ENCODE results near the gene SIRPB2. TPM values are rescaled to one million over a fixed set of nuclear protein-coding genes. Genes with fewer than 3 reads are reported as not detected.
A peak's percentile ranks its signal among the peaks of the same experiment; 100 is the strongest.
"Not testable (repeated sequence)": the region's sequence is repeated elsewhere in the genome, so short reads cannot be mapped to it uniquely, and the experiment has no call there.

SIRPB2 gene
- total RNA-seq, 1 donor from 2014 or later: 8.6 TPM

DNA sequence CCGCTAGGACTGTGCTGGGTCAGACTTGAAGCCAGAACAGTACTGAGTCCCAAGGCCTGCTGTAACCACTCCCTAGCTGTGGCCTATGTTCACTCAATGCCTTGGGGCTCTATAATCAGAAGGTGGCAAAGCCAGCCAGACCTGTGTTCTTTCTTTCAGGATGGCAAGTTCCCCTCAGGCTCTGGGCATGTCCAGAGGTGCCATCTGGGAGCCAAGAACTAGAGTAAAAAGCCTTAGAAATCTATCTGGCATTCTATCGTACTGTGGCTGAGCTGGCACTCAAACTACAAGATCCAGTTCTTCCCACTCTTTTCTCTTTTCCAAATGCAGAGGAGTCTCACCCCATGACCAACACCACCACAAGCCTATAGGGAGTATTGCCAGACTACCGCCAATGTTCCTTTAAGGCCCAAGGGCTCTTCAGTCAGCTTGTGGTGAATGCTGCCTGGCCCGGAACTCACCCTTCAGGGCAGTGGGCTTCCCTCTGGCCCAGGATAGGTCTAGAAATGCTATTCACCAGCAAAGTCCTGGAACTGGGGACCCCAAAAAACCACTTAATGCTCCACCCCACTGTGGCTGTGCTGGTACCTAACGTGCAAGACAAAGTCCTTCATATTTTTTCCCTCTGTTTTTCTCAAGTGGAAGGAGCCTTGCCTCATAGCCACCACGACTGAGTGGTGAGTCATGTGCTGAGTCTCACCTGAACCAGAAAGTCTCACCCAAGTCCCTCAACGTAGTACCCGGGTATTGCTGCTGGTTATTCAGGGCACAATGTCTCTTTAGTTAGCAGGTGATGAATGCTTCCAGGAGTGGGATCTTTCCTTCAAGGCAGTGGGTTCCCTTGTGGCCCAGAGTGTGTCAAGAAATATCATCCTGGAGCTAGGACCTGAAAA, 8.6 kb upstream of the SIRPB2 start:
- intact Hi-C loops (cut with DNase I): no loop called here
- TF ChIP-seq, protein P1, sequence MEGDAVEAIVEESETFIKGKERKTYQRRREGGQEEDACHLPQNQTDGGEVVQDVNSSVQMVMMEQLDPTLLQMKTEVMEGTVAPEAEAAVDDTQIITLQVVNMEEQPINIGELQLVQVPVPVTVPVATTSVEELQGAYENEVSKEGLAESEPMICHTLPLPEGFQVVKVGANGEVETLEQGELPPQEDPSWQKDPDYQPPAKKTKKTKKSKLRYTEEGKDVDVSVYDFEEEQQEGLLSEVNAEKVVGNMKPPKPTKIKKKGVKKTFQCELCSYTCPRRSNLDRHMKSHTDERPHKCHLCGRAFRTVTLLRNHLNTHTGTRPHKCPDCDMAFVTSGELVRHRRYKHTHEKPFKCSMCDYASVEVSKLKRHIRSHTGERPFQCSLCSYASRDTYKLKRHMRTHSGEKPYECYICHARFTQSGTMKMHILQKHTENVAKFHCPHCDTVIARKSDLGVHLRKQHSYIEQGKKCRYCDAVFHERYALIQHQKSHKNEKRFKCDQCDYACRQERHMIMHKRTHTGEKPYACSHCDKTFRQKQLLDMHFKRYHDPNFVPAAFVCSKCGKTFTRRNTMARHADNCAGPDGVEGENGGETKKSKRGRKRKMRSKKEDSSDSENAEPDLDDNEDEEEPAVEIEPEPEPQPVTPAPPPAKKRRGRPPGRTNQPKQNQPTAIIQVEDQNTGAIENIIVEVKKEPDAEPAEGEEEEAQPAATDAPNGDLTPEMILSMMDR (IDR thresholded peaks at IDR 0.05): no peak
- Histone ChIP-seq H3K4me3 (no peak overlapping the region), H3K27me3 (no peaks in the 10 kb centered on the region), H3K4me1 (no peaks in the 10 kb centered on the region), H3K9me3 (peaks cover 0 to 11% of the 10 kb centered on the region in 2 donors), H3K36me3 (no peaks in the 10 kb centered on the region), H3K27ac (no peak overlapping the region)
- DNase-seq (ENCODE audit: low spot score in 2 of 2): no peak

DNA sequence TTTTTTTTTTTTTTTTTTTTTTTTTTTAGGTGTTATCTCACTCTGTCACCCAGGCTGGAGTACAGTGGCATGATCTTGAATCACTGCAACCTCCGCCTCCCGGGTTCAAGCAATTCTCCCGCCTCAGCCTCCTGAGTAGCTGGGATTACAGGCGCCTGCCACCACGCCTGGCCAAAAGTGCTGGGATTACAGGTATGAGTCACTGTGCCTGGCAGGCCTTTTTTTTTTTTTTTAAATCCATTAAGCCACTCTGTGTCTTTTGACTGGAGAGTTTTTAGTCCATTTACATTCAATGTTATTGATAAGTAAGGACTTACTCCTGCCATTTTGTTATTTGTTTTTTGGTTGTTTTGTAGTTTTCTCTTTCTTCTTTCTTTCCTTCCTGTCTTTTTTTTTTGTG, 6.2 kb upstream of the SIRPB2 start:
- H3K27me3 ChIP-seq; H3K9me3 ChIP-seq; H3K27ac ChIP-seq; intact Hi-C loops (cut with DNase I); H3K36me3 ChIP-seq; H3K4me1 ChIP-seq; H3K4me3 ChIP-seq; DNase-seq (ENCODE audit: low spot score in 2 of 2): not testable (repeated sequence)

DNA sequence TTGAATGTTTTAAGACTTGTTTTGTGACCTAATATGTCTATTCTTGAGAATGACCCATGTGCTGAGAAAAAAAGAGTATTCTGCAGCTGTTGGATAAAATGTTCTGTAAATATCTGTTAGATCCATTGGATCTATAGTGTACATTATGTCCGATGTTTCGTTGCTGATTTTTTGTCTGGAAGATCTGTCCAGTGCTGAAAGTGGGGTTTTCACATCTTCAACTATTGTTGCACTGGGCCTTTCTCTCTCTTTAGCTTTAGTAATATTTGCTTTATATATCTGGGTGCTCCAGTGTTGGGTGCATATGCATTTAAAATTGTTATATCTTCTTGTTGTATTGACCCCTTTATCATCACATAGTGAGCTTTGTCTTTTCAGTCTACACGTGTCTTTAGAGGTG, 5.7 kb upstream of the SIRPB2 start:
- no peak for DNase-seq (ENCODE audit: low spot score in 2 of 2)
- no peak overlapping the region for H3K27ac ChIP-seq
- no peaks in the 10 kb centered on the region for H3K4me1 ChIP-seq
- H3K27me3 ChIP-seq: no peaks in the 10 kb centered on the region
- H3K4me3 ChIP-seq: no peak overlapping the region
- H3K9me3 ChIP-seq: no peaks in the 10 kb centered on the region
- intact Hi-C loops (cut with DNase I): no loop called here
- TF ChIP-seq, protein P1 (IDR thresholded peaks at IDR 0.05): no peak
- H3K36me3 ChIP-seq: no peaks in the 10 kb centered on the region

DNA sequence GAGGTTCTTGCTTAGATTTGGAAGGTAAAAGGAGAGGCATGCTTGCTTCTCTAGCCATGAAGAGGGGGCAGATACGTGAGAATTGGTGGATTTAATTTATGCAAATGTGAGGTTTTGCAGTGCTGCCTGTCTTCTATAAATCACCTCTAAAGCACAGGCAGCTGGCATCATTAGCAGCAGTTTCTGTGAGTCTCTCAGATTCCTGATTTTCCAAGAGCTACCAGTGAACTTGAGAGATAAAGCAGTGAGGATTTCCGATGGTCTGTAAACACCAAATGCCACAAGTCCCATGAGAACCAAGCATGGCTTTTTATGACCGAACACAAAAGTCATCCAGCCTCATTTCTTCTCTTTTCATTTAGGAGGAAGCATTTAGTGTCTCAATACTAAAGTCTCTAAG, 3.2 kb upstream of the SIRPB2 start:
- Histone ChIP-seq H3K36me3 (no peaks in the 10 kb centered on the region), H3K4me3 (no peak overlapping the region), H3K9me3 (no peaks in the 10 kb centered on the region), H3K4me1 (no peaks in the 10 kb centered on the region), H3K27ac (no peak overlapping the region), H3K27me3 (no peaks in the 10 kb centered on the region)
- intact Hi-C loops (cut with DNase I): no loop called here
- TF ChIP-seq, protein P1 (IDR thresholded peaks at IDR 0.05): no peak
- no peak for DNase-seq (ENCODE audit: low spot score in 2 of 2)

DNA sequence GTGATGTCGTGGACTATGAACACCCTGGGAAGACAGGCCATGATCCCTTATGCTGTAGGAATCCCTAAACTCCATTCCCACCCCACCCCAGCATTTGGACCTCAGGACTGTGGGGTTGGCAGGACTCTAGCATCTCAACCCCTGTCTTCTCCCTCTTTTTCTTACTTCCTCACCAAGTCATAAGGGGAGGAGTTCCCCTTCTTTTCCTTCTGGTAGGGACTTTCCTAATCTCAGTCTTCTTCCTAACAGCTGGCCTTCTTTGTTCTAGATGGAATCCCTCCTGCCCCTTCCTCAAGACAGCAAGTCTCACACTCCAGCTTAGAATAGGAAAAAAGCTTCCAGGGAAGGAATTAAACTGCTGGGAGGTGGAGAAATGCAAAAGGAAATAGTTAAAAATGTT, 2.3 kb upstream of the SIRPB2 start:
- no peaks in the 10 kb centered on the region for H3K27me3 ChIP-seq
- DNase-seq (ENCODE audit: low spot score in 2 of 2): no peak
- no peaks in the 10 kb centered on the region for H3K9me3 ChIP-seq
- TF ChIP-seq, protein P1 (IDR thresholded peaks at IDR 0.05): no peak
- H3K4me1 ChIP-seq: no peaks in the 10 kb centered on the region
- no peak overlapping the region for H3K27ac ChIP-seq
- intact Hi-C loops (cut with DNase I): no loop called here
- H3K36me3 ChIP-seq: no peaks in the 10 kb centered on the region
- H3K4me3 ChIP-seq: no peak overlapping the region

DNA sequence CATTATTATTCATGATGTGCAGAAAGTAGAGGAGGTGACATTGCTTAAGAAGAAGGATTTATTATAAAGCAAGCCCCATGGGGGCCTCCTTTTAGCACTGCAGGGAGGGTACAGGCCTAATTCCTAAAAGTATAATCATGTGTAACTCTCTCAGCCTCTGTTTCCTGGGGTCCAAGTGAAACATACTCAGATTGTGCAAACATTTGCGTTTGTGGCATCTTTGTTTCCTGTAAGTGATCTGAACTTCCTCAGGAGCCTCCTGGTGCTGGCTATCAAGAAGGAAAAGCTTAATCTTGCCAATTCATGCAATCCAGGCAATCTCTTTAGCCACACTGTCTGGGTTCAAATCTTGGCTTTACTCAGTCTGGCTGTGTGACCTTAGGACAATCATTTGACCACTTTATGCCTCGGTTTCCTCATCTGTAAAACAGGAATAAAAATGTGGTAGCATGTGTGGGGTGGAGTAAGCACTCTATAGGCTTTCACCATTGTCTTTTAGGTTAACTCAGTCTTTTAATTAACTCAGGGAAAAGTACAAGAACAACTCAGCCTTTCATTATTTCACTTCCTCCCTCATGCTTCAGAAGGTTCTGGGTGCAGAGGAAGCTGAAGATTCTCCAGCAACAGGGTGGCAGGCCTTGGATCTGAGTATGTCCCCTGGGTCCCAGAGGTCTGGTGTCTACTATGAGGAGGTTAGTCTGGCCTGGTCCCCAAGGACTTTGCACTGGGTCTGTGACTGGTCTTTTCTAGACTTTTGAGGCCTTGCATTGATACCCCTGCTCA, 831 bp upstream of the SIRPB2 start:
- Histone ChIP-seq H3K27me3 (no peaks in the 10 kb centered on the region), H3K36me3 (no peaks in the 10 kb centered on the region), H3K9me3 (no peaks in the 10 kb centered on the region), H3K4me3 (no peak overlapping the region), H3K4me1 (no peaks in the 10 kb centered on the region), H3K27ac (peak overlapping the region in 1 of 2 donors; percentile 32)
- TF ChIP-seq, protein P1 (IDR thresholded peaks at IDR 0.05): no peak
- DNase-seq (ENCODE audit: low spot score in 2 of 2): no peak
- intact Hi-C loops (cut with DNase I): no loop called here
